Measurements from ENCODE around the gene ZNF790.

ZNF790 gene

GRCh38 chr19:36847968-36848367 lies 9.8 kb upstream of the ZNF790 start:
- H3K4me3 ChIP-seq (ENCODE audit: low read depth, low read length): no peak overlapping the region
- TF ChIP-seq, protein P1, sequence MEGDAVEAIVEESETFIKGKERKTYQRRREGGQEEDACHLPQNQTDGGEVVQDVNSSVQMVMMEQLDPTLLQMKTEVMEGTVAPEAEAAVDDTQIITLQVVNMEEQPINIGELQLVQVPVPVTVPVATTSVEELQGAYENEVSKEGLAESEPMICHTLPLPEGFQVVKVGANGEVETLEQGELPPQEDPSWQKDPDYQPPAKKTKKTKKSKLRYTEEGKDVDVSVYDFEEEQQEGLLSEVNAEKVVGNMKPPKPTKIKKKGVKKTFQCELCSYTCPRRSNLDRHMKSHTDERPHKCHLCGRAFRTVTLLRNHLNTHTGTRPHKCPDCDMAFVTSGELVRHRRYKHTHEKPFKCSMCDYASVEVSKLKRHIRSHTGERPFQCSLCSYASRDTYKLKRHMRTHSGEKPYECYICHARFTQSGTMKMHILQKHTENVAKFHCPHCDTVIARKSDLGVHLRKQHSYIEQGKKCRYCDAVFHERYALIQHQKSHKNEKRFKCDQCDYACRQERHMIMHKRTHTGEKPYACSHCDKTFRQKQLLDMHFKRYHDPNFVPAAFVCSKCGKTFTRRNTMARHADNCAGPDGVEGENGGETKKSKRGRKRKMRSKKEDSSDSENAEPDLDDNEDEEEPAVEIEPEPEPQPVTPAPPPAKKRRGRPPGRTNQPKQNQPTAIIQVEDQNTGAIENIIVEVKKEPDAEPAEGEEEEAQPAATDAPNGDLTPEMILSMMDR (IDR thresholded peaks at IDR 0.05; ENCODE audit: borderline replicate concordance, insufficient read depth, low read depth, low read length): no peak

DNA sequence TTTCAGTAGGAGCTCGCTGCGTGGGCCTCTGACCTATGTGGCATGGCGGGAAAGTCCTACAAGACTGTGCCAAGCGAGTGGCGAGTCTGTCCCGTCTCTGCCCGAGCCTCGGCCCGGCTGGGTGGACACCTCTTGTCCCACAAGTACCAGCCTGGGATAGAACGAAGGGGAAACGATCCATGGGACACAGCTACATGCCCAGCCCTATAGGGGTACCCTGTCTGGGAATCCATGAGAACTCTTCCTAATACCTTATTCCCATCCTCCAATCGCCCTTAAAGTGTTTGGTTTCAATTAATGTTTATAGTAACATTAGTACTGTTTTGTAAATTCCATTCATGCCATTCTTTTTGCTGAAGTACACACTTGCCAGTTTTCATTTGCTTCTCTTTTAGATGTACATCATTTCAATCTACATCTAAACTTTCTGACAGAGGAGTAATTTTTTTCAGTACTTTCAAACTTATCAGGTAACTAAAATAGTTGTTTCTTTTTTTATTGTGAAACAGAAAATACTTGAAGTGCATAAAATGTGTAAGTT lies 667 bp upstream of the ZNF790 start:
- TF ChIP-seq, protein P1 (IDR thresholded peaks at IDR 0.05; ENCODE audit: borderline replicate concordance, insufficient read depth, low read depth, low read length): no peak
- H3K4me3 ChIP-seq (ENCODE audit: low read depth, low read length): no peak overlapping the region

GRCh38 chr19:36837176-36837905 lies 846 bp downstream of the ZNF790 start:
- TF ChIP-seq, protein P1 (IDR thresholded peaks at IDR 0.05; ENCODE audit: borderline replicate concordance, insufficient read depth, low read depth, low read length): no peak
- H3K4me3 ChIP-seq (ENCODE audit: low read depth, low read length): peak overlapping the region; percentile 60

DNA sequence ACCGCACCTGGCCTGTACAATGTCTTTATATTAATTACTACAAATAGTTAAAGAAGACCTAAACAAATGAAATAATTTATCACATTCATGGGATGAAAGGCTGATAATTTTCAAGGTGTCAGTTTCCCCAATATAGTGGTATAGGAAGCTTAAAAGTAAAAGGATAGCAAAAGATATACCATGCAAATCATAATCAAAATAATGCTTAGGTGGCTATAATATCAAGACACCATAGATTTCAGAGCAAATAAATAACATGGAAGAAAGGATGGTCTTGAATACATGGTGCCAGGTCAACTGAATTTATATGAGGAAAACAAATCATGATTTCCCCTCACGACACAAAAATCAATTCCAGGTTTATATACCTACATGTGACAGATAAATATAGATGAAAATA lies 4.8 kb downstream of the ZNF790 start:
- no peak overlapping the region for H3K4me3 ChIP-seq (ENCODE audit: low read depth, low read length)
- TF ChIP-seq, protein P1 (IDR thresholded peaks at IDR 0.05; ENCODE audit: borderline replicate concordance, insufficient read depth, low read depth, low read length): no peak

DNA sequence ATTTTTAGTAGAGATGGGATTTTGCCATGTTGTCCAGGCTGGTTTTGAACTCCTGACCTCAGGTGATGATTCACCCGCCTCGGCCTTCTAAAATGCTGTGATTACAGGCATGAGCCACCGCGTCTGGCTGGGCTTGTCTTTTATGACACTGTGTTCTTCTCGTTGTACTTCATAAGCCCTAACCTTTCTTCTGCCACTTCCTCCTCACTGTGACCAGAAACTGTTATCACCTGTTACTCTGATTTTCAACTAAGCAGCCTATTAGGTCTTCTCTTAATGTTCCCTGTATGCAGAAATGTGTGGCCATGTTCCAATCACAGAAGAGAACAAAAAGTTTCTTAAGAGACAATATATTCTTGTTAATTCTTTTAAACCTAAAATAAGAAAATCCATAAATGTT lies 16.4 kb downstream of the ZNF790 start:
- TF ChIP-seq, protein P1 (IDR thresholded peaks at IDR 0.05; ENCODE audit: borderline replicate concordance, insufficient read depth, low read depth, low read length): no peak
- H3K4me3 ChIP-seq (ENCODE audit: low read depth, low read length): no peak overlapping the region

- TF ChIP-seq, protein P1 (IDR thresholded peaks at IDR 0.05; ENCODE audit: borderline replicate concordance, insufficient read depth, low read depth, low read length): no peak
- H3K4me3 ChIP-seq (ENCODE audit: low read depth, low read length): no peak overlapping the region
Observed at GRCh38 chr19:36819130-36819630, 19.0 kb downstream of the ZNF790 start.

DNA sequence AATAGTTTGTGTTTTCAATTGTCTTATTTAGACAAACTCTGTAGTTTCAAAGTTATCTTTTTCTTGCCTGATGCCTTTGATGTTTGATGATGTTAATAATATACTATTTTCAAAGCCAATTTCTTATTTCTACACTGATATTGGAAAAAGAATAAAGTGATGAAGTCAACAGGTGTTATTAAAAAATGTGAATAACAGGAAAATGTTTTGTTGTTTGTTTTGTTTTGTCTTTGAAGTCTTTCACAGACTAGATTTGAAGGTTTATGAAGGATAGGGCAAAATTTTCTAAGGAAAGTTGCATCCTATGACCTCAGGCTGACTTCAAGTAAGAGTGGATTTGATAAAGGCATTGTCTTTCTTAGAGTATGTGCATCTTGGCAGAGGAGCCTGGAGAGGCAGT lies 31.2 kb downstream of the ZNF790 start:
- H3K4me3 ChIP-seq (ENCODE audit: low read depth, low read length): no peak overlapping the region
- TF ChIP-seq, protein P1 (IDR thresholded peaks at IDR 0.05; ENCODE audit: borderline replicate concordance, insufficient read depth, low read depth, low read length): no peak
